Frontal cortex (tissue), 4 donors: ENCODE results near the gene RIPOR3. TPM values are rescaled to one million over a fixed set of nuclear protein-coding genes. Genes with fewer than 3 reads are reported as not detected.
"Not testable (repeated sequence)": the region's sequence is repeated elsewhere in the genome, so short reads cannot be mapped to it uniquely, and the experiment has no call there.

ENCODE experiments used
- DNase-seq, 2 donors: peaks; one replicate each; pipeline ENCODE4 v3.0.0; 2012; ENCODE audit warnings: low spot score in 2 of 2
- FAIRE-seq: peaks from 2 replicates; lab custom pipeline; 2012; peaks lifted over from hg19 to GRCh38; lab: Jason Lieb, UNC
- total RNA-seq: library from RNA; depleted of rRNA; stranded (reverse); fragments of >200 nt; gene quantifications from one replicate; pipeline ENCODE4 v1.2.3, GENCODE V29; 2014
- donor health status: control.
- donor health status: control.
- donor health status: control.

Gene RIPOR3
- total RNA-seq, 1 donor from 2014 or later = 0.41 TPM

- FAIRE-seq = no peak
- DNase-seq = no peak
Observed at GRCh38 chr20:50709636-50709973, 18.3 kb upstream of the RIPOR3 start.

DNA sequence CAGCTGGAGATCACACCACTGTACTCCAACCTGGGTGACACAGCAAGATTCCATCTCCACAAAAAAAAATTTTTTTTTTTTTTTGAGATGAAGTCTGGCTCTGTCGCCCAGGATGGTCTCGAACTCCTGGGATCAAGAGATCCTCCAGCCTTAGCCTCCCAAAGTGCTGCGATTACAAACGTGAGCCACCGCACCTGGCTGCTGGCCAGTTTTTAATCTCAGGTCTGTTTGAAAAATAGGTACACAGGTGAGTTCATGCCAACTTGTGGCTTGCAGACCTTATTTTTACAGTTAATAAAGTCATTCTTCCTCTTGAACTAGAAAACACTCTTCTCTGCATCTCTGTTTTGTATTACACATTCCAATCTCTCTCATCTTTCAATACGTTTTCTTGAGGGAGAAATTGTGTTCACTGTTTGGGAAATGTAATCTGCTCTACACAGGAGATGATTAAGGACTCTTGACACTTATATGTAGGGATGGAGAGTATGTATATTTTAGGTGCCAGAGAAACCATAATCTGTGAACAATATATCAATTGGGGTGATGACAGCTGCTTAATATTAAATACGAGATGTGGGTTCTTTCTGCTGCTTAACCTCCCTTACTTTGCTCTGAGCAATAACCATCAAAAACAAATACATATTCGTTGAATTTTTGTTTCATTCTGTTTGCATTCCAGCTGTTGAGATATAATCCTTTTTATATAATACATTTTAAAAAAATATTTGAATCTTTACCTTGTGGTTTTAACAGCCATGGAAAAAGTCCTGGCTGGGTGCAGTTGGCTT, 17.7 kb upstream of the RIPOR3 start:
- FAIRE-seq (no peak), DNase-seq (no peak)

DNA sequence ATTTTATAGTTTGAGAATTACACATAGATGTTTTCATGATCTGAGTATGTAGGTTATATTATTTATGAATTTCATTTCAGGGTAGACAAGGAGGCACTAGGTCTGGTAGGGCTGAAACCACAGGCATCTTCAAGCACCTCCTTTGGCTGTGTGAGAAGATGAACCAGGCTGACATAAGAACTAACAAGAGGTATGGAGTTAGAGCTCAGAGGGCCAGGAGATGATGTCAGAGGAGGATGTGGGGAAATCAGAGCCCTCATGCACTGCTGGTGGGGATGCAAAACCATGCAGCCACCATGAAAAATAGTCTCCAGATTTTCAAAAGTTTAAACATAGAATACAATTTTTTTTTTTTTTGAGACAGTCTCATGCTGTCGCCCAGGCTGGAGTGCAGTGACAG, 13.6 kb upstream of the RIPOR3 start:
- FAIRE-seq = no peak
- DNase-seq = no peak

DNA sequence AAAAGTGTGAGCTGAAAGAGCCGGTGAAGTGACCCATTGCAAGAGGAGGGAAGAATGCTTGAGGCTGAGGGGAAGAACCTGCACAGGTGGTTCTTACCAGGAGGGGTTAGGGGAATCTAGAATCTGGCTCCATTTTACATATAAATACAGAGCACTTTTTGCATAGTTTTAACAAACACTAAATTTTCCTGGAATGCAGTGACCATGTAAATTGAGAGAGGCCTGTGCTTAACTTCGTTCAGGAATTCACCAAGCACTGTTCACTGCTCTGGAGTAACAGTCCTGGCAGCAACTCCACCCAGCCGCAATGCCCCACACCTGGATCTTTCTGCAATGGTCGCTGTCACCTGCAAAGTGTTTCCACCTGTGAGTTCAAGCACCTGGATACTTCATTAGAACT, 13.2 kb upstream of the RIPOR3 start:
- DNase-seq = no peak
- no peak for FAIRE-seq

- not testable (repeated sequence) for DNase-seq, FAIRE-seq
Observed at GRCh38 chr20:50703651-50704438, 12.5 kb upstream of the RIPOR3 start.

GRCh38 chr20:50701041-50701963, 10.0 kb upstream of the RIPOR3 start:
- no peak for DNase-seq
- no peak for FAIRE-seq

DNA sequence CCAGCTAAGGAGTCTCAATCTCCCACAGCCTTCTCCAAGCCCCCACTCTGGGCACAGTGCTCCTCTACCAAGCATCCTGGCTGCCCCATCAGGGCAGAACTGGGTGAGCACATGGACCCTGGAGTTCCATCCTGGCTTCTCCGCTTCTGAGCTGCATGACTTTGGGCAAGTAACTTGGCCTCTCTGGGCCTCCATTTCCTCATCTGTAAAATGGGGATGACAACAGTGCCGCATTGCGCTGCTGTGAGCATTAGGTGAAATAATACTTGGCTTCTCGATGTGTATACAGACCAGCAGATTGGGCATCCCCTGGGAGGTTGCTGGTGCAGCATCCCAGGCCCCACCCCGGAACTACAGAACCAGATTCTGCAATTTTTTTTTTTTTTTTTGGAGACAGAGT, 8.3 kb upstream of the RIPOR3 start:
- FAIRE-seq = no peak
- no peak for DNase-seq

DNA sequence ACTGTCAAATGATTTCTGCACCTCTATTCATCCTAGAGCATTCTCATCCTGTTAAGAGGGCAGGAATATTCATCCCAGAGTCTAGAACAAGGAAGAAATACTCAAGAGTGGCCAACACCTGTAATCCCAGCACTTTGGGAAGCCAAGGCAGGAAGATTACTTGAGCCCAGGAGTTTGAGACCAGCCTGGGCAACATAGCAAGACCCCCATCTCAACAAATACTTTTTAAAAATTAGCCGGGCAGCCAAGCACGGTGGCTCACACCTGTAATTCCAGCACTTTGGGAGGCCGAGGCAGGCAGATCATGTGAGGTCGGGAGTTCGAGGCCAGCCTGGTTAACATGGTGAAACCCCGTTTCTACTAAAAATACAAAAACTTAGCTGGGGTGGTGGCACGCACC, 6.9 kb upstream of the RIPOR3 start:
- not testable (repeated sequence) for FAIRE-seq, DNase-seq

DNA sequence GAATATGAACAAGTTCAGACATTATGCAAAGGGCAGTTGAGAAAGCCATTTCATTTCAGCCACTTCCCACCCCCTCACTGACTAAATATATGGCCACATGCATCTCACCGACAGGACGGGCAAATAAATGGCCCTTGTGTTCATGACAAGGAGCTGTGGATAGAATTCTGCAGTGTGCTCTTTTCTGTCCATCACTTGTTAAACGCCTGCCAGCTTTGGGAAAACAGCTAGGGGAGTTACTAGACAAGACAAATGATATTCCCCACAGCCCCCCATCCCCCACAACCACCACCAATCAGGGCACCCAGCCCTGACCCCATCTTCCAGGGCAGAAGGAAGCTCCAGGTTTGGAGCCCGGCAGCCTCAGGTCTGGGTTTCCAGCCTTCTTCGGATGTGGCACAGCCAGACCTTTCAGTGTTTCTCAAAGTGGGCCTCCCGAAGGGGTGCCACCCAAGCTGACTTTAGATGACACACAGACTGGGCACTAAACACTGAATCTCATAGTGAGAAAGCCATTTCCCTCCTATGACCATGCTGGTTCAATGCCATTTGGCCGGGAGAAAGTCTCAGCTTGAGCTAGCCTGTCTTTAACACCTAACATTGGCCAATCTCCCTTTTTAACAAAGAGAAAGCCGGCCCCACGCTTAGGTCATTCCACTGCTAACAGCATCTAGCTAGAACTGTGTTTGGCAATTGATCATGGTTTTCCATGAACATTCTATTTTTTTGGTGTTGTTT, 4.0 kb upstream of the RIPOR3 start:
- no peak for DNase-seq
- no peak for FAIRE-seq

GRCh38 chr20:50694379-50695134, 3.2 kb upstream of the RIPOR3 start:
- no peak for FAIRE-seq

DNA sequence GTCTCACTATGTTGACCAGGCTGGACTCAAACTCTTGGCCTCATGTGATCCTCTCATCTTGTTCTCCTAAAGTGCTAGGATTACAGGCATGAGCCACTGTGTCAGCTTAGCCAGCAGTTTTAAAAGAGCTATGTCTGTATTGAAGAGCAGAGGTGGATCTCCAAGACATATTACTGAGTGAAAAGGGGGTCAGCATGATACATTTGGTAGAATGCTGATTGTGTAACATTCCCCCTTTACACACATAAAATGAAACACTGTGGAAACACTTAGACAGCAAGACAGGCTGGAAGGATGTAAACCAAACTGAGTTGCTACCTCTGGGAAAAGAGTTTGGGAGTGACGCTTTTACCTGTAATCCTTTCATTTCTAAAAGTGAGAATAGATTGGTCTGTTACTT, 1.7 kb upstream of the RIPOR3 start:
- no peak for FAIRE-seq

More at GRCh38 chr20:50694379-50695134, 3.2 kb upstream of the RIPOR3 start:
- no peak for DNase-seq

GRCh38 chr20:50692552-50692933, 1.2 kb upstream of the RIPOR3 start:
- no peak for FAIRE-seq
- DNase-seq = no peak

More for the DNA sequence above, 1.7 kb upstream of the RIPOR3 start:
- no peak for DNase-seq

GRCh38 chr20:50691573-50692551, 520 bp upstream of the RIPOR3 start:
- DNase-seq (no peak), FAIRE-seq (no peak)

GRCh38 chr20:50689864-50690649, 1.3 kb downstream of the RIPOR3 start:
- FAIRE-seq = no peak
- DNase-seq = no peak

DNA sequence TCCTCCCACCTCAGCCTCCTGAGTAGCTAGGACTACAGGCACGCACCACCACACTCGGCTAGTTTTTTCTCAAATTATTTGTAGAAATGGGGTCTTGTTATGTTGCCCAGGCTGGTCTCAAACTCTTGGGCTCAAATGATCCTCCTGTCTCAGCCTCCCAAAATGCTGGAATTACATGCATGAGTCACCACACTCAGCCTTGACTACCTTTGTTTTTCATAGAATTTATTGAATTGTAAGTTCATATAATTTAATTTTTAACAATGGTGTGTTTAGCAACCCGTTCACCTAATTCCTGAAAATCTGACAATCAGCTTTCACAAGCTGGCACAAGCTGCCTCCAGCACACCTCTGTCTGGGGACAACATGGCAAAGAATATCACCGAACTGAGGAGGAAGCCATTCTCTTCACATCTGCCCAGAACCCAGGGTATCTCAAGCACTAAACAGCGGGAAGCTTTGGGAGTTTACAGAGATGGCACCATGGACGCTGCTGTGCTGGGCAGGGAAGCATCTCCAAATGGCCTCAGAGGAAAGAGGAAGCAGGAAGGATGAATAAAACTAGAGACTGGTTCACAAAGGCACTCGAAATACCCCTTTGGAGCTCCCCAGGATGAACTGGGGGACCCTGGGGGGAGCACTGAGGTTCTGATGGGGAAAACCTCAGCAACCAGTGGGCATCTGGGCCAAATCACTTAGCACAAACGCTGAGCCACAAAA, 2.9 kb downstream of the RIPOR3 start:
- no peak for DNase-seq
- FAIRE-seq = no peak

GRCh38 chr20:50686821-50687220, 4.5 kb downstream of the RIPOR3 start:
- DNase-seq (no peak), FAIRE-seq (no peak)
